Right atrium auricular region (tissue), 2 donors: ENCODE results near the gene CFTR. TPM values are rescaled to one million over a fixed set of nuclear protein-coding genes. Genes with fewer than 3 reads are reported as not detected.

Source experiments
- DNase-seq: peaks from one replicate; pipeline ENCODE4 v3.0.0-alpha.2; 2019; ENCODE audit warnings: low spot score
- H3K27ac ChIP-seq, 2 donors: fragments of 200-600 bp; sonication (generic); 1 replicate in 1 of 2; 2 replicates in 1 of 2; pipeline ENCODE4 v1.5.1; 2016 to 2019
- H3K27me3 ChIP-seq, 2 donors: fragments of 200-600 bp; sonication (generic); one replicate each; pipeline versions ENCODE4 v1.5.1 to v1.6.0; 2017 to 2019
- H3K36me3 ChIP-seq: fragments of 200-600 bp; sonication (generic); one replicate; pipeline ENCODE4 v1.5.1; 2016
- H3K4me1 ChIP-seq, 2 donors: fragments of 200-600 bp; sonication (generic); one replicate each; pipeline versions ENCODE4 v1.5.1 to v1.6.0; 2017 to 2019
- H3K4me3 ChIP-seq, 2 donors: fragments of 200-600 bp; sonication (generic); 1 replicate in 1 of 2; 2 replicates in 1 of 2; pipeline ENCODE4 v1.5.1; 2017 to 2019; ENCODE audit warnings: mild to moderate bottlenecking in 1 of 2, moderate library complexity in 1 of 2
- H3K9me3 ChIP-seq, 2 donors: fragments of 200-600 bp; sonication (generic); one replicate each; pipeline ENCODE4 v1.5.1; 2019
- total RNA-seq, 2 donors: library from RNA; depleted of rRNA; stranded (reverse); fragments of >200 nt; gene quantifications; one replicate each; pipeline ENCODE4 v1.1.0, GENCODE V29; 2016
- TF ChIP-seq, protein P1 (sequence below), 2 donors: fragments of 200-600 bp; sonication (generic); IDR thresholded peaks; one replicate each; pipeline ENCODE4 v1.5.1; 2019; ENCODE audit warnings: antibody characterized with exemption in 2 of 2

The CFTR gene
- total RNA-seq, 2 donors from 2014 or later: 0.67 to 1.3 TPM

DNA sequence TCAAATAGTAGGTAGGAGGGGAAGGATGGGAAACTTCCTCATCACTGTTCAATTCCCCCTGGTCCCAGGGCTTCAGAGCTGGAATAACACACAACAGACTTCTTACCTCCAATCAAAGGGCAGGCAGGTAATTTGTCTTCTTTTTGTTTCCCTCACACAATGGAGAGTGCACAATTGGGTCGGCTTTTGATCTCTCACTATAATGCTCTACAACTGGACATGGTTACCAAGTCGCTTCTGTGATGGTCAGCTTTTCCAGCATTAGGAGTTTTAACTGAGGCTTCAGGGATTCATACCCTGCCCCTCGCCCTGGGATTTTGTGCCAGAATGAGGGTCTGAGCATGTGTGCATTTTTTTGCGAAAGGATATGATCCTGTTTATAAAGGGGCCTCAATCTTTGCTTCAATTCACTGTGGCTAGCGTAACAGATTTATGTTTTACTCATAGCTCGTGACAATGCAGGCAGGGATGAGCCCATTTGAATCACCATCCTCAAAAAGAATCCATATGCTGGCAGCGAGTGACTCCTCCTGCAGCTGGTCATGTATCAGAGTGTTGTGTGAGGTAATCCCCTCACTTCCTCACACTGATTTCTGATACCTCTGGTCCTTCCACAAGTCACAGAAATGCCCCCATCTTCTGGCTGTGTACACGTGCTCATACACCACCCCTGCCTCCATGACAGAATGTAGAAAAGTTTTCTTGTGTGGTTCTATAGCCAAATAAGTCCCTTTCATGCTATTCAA lies 203.8 kb downstream of the CFTR start:
- TF ChIP-seq, protein P1, sequence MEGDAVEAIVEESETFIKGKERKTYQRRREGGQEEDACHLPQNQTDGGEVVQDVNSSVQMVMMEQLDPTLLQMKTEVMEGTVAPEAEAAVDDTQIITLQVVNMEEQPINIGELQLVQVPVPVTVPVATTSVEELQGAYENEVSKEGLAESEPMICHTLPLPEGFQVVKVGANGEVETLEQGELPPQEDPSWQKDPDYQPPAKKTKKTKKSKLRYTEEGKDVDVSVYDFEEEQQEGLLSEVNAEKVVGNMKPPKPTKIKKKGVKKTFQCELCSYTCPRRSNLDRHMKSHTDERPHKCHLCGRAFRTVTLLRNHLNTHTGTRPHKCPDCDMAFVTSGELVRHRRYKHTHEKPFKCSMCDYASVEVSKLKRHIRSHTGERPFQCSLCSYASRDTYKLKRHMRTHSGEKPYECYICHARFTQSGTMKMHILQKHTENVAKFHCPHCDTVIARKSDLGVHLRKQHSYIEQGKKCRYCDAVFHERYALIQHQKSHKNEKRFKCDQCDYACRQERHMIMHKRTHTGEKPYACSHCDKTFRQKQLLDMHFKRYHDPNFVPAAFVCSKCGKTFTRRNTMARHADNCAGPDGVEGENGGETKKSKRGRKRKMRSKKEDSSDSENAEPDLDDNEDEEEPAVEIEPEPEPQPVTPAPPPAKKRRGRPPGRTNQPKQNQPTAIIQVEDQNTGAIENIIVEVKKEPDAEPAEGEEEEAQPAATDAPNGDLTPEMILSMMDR (IDR thresholded peaks at IDR 0.05): no peak

DNA sequence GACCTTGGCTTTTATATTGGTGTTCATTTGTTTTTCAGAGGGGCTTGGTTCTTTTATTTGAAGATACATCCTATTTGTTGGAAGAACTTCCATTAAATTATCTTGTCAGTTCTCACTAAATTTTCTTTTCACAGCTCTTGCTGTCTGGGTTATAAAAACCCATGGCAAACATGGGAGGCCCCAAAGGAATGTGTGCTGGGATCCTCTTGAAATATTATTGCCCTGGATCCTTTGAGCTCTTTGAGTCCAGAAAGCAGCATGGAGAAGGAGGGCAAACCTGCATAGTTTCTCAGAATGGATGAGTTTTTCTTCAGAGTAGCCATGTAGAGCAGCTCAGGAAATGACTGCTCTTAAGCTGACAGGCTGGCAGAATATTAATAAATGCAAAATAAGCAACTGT lies 206.0 kb downstream of the CFTR start:
- Histone ChIP-seq H3K4me1 (no peaks in the 10 kb centered on the region), H3K27me3 (no peaks in the 10 kb centered on the region), H3K27ac (no peak overlapping the region), H3K9me3 (no peaks in the 10 kb centered on the region), H3K4me3 (no peak overlapping the region), H3K36me3 (no peaks in the 10 kb centered on the region)
- DNase-seq: no peak
- TF ChIP-seq, protein P1 (IDR thresholded peaks at IDR 0.05): no peak

More for the DNA sequence above, 203.8 kb downstream of the CFTR start:
- H3K27me3 ChIP-seq: no peaks in the 10 kb centered on the region
- no peak for DNase-seq
- no peaks in the 10 kb centered on the region for H3K36me3 ChIP-seq
- H3K4me1 ChIP-seq: no peaks in the 10 kb centered on the region
- no peak overlapping the region for H3K4me3 ChIP-seq
- no peak overlapping the region for H3K27ac ChIP-seq
- no peaks in the 10 kb centered on the region for H3K9me3 ChIP-seq

DNA sequence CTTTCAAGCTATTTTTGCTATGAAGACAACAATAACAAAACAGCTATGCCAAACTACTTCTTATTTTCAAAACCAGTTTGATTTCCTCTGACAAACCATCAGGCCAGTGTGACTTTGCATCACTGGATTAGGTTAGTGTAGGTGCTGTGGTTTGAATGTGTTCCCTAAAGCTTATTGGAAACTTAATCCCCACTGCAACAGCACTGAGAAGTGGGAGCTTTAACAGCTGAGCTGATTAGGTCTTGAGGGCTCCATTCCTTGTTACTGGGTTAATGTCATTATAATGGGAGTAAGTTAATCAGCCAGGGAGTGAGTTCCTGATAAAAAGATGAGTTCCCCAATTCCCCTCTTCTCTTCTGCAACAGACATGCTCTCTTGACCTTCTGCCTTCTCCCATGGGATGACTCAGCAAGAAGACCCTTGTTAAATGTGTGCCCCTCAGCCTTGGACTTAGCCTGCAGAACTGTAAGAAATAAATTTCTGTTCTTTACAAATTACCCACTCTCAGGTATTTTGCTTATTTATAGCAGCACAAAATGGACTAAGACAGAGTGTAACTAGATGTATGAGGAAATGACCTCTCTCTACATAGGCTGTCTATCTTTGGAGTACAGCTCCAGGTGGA lies 206.6 kb downstream of the CFTR start:
- no peaks in the 10 kb centered on the region for H3K9me3 ChIP-seq
- no peak overlapping the region for H3K4me3 ChIP-seq
- H3K27me3 ChIP-seq: no peaks in the 10 kb centered on the region
- H3K27ac ChIP-seq: no peak overlapping the region
- TF ChIP-seq, protein P1 (IDR thresholded peaks at IDR 0.05): no peak
- H3K4me1 ChIP-seq: no peaks in the 10 kb centered on the region
- DNase-seq: no peak
- no peaks in the 10 kb centered on the region for H3K36me3 ChIP-seq

DNA sequence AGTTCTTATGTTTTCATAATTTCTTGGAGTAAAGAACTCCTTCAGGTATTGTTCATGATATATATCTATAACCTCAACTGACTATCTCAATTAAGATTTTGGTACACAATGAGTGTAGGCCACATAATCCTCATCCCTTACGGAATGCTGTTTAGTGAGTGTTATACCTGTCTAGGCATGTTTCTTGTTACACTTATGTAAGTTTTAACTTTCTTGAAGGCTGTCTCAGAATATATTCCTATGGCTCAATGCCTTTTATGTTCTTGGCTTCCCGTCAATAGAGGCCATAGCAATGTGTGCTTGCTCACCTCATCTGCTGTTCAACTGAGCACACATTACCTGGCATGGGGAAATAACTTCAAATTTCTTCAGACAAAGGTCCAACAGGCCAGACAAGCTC lies 208.3 kb downstream of the CFTR start:
- H3K4me3 ChIP-seq: no peak overlapping the region
- no peaks in the 10 kb centered on the region for H3K9me3 ChIP-seq
- no peaks in the 10 kb centered on the region for H3K4me1 ChIP-seq
- DNase-seq: no peak
- H3K36me3 ChIP-seq: no peaks in the 10 kb centered on the region
- H3K27me3 ChIP-seq: no peaks in the 10 kb centered on the region
- TF ChIP-seq, protein P1 (IDR thresholded peaks at IDR 0.05): no peak
- H3K27ac ChIP-seq: no peak overlapping the region

DNA sequence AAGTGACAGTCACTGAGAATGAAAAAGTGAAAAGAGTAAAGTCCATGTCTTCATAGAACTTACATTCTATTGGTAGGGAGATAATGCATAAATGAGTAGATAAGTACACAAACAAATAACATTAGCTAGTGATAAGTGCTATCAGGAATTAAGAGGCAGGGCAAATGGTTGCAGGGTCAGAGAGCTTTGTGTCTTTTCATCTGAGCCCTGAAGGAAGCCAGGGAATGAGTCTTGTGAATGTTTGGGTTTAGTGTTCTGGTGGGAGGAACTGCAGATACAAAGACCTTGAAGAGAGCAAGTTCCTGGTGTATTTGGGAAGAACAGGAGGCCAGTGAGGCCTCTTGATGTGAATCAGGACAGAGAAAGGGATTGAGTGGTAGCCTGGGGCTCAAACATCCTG lies 209.6 kb downstream of the CFTR start:
- Histone ChIP-seq H3K27ac (no peak overlapping the region), H3K4me3 (no peak overlapping the region), H3K27me3 (no peaks in the 10 kb centered on the region), H3K36me3 (no peaks in the 10 kb centered on the region), H3K4me1 (no peaks in the 10 kb centered on the region), H3K9me3 (no peaks in the 10 kb centered on the region)
- DNase-seq: no peak
- TF ChIP-seq, protein P1 (IDR thresholded peaks at IDR 0.05): no peak
